GM10266 (cell line): ENCODE measurements around the gene AHR.
"Not testable (repeated sequence)": the region's sequence is repeated elsewhere in the genome, so short reads cannot be mapped to it uniquely, and the experiment has no call there.

Source experiments
- DNase-seq: peaks from one replicate; pipeline ENCODE4 v3.0.0; 2012; ENCODE audit errors: extremely low spot score
- CTCF ChIP-seq: IDR thresholded peaks from 2 replicates; pipeline ENCODE4 v1.5.1; 2012; ENCODE audit warnings: mild to moderate bottlenecking, low read depth; ENCODE audit not compliant: control insufficient read depth, insufficient read depth; ENCODE audit errors: missing control alignments

AHR gene

GRCh38 chr7:17391366-17391765, 92.9 kb downstream of the AHR start:
- no peak for DNase-seq
- TF ChIP-seq CTCF: no peak

GRCh38 chr7:17392846-17393245, 94.4 kb downstream of the AHR start:
- DNase-seq: no peak

GRCh38 chr7:17394563-17394962, 96.1 kb downstream of the AHR start:
- DNase-seq: not testable (repeated sequence)

More at GRCh38 chr7:17392846-17393245, 94.4 kb downstream of the AHR start:
- TF ChIP-seq CTCF: no peak
